Activated CD4-positive, alpha-beta T cell treated with anti-CD3 and anti-CD28 coated beads, Interleukin-2, Interleukin-6, amounts not matched to agents 100 ng/mL and 50 ng/mL, durations not matched to agents 16 hours and 8 hours (primary cell): ENCODE data around the gene DBN1.

Source experiments
- DNase-seq: peaks from one replicate; pipeline ENCODE4 v3.0.0-alpha.2; 2020

DBN1 gene

DNA sequence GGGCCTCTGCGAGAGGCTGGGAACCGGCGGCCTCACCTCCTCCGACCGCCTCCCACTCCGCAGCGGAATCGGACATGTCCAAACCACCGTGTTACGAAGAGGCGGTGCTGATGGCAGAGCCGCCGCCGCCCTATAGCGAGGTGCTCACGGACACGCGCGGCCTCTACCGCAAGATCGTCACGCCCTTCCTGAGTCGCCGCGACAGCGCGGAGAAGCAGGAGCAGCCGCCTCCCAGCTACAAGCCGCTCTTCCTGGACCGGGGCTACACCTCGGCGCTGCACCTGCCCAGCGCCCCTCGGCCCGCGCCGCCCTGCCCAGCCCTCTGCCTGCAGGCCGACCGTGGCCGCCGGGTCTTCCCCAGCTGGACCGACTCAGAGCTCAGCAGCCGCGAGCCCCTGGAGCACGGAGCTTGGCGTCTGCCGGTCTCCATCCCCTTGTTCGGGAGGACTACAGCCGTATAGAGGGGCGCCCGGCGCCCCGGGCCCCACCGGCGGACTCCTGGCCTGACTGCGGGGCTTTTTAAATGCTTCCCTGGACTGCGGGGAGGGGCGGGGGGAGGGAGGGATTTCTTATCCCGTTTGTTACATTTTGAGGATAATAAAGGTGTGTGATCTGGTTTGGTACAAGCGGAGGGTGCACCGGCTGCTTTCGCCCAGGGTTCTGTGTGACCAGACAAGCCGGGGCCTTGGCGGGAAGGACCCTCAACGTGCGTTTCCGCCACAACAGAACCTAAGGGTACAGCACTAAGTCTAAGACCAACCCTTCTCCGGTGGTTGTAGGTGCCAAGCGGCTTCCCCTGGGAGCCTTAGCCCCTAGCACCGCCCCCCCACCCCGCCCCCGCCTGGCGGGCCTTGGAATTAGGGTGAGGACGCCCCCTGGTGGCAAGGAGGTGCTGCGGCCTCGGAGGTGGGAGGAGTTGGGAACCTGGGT is 17.5 kb downstream of the DBN1 start:
- peak; percentile 97 for DNase-seq

DNA sequence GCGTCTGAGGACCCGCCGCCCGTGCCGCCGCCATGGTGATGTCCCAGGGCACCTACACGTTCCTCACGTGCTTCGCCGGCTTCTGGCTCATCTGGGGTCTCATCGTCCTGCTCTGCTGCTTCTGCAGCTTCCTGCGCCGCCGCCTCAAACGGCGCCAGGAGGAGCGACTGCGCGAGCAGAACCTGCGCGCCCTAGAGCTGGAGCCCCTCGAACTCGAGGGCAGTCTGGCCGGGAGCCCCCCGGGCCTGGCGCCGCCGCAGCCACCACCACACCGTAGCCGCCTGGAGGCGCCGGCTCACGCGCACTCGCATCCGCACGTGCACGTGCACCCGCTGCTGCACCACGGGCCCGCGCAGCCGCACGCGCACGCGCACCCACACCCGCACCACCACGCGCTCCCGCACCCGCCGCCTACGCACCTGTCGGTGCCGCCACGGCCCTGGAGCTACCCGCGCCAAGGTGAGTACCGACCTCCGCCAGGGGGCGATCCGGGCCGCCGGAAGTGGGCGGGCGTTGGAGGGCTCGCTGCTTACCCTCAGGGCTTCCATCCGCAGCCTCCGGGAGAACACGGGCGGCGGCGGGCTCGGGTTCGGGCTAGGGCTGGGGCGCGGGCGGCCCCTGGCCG is 18.3 kb downstream of the DBN1 start:
- peak; percentile 94 for DNase-seq

DNA sequence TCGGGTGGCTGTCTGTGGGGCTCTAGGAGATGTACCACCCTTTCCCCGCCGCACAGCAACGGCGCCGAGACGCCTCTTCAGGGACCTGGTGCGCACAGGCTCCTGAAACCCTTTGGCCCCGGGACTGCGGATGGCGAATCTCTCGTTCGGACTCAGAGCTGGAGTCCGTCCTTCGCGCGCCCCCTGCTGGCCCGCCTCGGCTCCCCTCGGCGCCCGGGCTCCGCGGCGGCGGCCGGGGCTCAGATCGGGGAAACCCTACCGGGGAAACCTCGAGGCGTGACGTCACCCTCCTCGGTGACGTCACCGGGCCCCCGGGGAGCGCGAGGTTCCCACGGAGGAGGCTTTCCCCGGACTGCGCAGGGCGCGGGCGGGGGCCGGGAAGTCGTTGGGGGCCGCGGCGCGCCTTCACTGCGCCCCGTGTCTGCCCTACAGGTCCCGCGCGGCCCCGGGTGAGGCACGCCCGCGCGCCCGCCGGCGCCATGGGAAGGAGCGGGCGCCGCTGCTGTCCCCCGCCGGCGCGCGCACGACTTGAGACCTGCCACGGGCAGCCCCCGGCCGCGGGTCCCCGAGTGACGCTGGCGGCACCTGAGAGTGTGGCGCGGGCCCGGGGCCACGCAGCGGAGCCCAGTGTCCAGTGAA is 18.9 kb downstream of the DBN1 start:
- DNase-seq = peak; percentile 95

DNA sequence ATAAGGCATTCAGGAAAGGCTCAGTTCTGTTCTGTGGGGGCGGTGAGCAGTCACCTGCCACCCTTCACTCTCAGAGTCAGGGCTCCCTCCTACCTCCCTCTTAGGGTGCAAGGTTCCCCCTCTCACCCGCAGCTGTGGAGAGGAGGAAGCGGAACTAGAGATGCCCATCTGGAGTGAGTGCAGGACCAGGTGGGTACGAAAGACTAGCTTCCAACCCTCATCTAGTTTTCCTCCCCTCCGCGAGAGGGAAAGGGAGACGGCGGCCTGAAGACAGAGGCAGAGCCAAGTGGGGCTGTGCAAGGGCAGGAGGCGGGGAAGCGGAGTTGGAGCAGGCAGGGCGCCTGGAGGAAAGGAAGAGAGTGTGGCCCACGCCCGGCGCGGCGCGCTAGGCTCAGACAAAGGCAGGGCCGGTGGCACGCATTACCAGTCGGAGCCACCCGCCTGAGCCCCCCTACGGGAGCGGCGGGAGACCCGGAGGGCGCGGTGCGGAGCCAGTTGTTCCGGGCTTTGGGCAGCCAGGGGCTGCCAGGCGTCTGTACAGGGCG is 19.5 kb downstream of the DBN1 start:
- no peak for DNase-seq

DNA sequence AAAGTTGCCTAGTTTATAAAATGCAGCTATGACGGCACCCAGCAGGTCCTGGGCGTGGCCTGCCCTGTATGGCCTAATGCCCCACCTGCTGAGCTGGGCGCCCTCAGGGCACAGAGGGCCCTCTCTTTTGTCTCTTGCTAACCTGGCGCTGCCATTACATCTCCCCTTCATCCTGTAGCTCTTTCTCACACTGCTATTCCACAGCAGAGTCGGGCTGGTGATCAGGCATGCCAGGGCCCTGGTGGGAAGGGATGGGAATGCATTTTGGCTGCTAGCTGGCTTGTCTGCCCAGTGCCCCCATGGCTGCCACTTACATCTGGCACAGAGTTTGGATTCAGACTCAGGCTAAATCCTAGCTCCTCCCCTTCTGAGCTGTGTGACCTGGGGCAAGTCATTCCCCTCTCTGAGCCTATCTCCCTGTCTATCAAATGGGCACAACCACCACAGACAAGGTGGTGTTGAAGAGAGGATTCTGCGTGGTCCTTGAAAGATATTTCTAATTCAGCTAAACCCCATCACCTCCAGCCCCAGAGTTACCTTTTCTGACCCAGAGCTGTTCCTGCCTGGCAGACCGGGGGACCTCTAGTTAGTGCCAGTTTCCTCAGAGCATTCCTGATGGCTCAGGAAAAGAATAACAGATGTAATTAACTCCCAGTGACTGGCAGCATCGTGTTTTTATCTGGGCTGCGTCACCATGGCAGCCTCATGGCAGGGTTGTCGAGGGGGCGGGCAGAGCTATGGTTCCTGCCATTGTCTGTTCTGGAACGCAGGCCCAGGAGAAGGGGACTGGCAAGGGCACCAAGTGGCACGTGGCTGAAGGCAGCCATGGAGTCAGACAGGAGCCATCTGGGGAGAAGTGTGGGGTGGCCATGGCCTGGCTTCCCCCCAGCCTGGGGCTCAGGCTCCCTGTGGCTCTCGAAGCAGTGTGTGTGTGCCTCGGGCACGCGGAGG is 20.5 kb downstream of the DBN1 start:
- DNase-seq = no peak

DNA sequence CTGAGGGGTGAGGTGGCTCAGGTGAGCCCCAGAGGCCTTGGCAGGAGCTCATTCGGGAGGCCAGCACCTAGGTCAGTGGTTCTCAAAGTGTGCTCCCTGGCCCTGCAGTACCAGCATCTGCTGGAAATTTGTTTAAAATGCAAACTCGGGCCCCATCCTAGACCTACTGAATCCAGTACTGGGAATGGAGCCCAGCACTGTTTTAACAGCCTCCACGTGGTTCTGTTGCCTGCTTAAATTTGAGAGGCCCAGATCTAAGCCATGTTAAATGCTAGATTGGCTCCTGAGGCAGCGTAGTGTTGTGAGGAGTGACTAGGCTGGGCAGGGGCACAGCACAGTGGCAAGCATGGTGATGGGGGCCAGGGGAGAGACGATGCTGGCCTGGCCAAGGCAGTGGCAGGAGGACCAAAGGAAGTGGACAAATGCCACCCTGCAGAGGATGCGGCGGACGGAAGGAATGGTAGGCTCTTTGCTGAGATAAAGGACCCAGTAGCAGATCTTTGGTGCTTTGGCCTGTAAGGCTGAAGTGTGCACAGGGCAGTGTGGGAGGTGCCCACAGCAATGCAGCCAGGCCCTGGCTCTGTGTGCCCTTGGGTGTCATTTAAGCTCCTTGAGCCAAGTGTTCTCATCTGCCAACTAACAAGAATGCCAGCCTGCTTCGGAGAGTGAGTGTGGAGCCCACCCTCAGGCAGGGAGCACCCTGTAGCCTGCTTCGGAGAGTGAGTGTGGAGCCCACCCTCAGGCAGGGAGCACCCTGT is 22.6 kb downstream of the DBN1 start:
- no peak for DNase-seq

DNA sequence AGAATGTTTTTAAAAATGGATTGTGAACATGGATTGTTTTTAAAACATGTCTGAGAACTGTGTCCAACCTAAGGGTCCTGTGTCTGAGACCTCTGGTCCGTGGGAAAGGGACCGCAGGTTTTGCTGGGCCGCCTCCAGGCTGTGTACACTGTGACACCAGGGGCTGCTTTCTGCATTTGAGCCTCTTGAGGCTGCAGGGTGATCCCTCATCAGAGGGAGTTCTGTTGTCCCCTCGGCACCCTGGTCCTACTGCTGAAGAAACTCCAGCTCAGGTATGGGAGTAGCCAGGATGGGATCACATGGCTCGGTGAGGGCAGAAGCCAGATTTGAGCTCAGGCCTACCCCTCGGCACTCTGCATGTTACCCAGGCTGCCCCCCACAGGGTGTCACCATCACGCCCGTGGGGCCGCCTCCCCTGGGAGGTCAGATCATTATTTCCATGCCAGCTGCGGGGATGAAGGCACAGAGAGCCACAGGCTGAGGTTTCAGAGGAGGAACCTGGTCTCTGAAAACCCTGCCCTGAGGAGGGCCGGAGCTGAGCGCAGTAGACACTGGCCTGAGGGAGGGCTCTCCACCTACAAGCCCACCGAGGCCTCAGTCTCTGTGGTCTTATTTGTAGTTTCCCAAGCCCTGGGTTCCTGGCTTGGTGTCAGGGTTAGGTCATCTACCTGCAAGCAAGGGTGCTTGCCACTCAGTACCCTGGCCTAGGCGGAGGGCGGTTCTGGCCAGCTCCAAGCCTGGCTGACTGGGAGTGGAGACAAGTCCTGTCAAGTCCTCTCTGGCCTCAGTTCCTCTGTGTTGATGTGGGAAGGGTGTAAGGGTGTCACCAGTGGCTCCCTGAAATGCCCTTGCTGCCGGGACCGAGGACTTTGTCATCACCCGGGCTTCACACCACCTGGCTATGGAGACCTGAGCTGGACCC is 24.0 kb downstream of the DBN1 start:
- DNase-seq = no peak

DNA sequence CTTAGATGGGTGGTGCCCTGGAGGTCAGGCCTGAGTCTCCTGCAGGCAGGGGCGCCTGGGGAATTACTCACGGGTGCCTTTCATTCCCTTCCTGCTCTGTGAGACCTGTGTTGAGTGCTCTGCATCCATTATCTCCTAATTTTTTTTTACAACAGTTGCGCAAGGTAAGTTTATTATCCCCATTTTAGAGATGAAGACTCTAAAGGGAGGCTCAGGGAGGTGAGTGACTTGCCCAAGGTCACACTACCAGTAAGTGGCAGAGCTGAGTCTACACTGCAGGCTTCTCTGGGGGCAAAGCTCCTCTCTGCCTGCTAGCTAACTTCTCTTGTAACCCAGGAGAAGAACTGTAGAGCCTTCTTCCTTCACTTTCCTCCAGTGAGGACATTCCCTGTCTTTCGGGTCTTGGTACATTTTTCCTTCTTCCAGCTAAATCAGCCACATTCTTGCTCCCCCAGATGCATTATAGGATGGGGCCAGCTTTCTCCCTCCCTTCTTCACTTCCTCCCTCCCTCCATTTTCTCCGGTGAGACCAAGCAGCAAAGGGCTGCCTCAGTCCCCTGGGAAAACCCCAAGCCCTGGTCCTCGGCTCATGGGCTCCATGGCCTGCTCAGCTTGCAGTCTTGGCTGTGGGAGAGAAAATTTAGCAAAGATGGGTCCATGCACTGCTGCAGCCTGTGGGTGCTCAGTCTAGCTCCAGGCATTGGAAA is 25.0 kb downstream of the DBN1 start:
- DNase-seq = no peak

DNA sequence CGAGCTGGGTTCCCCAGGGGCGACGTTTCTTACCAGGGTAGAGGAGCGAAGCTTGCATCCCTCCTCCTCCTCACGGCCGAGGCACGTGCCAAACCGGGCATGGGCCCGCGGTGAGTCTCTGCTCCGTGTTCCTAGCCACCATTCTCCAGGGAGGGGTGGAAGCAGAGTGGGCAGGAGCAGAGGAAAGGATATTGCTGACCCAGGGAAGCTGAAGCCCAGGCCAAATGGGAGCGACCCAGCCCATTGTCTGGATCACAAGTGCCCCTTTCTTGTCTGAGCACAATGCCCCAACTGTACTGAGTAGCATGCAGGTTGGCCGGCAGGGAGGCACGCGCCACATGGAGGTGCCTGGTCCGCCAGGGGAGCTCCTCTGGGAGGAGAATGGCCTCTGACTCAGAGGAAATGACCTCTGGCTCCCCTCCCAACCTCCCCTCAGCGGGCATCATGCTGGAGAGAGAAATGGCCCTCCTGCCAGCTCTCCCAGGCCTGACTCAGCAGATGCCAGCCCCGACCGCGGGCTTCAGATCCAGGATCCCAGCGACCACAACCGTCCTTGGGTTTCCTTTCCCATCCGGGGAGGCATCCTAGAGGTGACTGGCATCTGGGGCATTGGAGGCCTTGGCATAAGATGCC is 25.7 kb downstream of the DBN1 start:
- DNase-seq = peak; percentile 38

DNA sequence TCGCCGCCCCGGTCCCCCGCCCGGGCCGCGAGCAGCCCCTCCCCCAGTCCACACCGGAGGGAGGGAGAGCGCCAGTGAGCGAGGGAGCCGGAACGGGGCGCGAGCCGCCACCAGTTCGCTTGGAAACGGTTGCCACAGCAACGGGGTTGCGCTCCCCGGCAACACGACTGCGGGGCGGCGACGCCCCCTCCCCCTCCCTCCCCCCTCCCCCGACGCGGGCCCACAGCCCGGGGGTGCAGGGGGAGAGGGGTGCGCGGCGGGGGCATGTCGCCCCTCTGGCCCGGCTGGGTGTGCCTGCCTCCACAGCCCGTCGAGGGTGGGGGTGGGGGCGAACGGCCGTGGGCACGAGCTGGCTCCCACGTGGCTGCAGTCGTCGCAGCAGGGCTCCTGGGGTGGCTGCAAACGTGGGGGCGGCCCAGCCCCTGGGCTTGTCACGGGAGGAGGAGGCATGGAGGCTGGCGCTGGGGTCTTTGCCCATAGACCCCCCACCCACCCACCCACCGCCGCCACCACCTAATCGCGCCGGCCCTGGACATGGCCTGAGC is 26.3 kb downstream of the DBN1 start:
- peak; percentile 78 for DNase-seq

DNA sequence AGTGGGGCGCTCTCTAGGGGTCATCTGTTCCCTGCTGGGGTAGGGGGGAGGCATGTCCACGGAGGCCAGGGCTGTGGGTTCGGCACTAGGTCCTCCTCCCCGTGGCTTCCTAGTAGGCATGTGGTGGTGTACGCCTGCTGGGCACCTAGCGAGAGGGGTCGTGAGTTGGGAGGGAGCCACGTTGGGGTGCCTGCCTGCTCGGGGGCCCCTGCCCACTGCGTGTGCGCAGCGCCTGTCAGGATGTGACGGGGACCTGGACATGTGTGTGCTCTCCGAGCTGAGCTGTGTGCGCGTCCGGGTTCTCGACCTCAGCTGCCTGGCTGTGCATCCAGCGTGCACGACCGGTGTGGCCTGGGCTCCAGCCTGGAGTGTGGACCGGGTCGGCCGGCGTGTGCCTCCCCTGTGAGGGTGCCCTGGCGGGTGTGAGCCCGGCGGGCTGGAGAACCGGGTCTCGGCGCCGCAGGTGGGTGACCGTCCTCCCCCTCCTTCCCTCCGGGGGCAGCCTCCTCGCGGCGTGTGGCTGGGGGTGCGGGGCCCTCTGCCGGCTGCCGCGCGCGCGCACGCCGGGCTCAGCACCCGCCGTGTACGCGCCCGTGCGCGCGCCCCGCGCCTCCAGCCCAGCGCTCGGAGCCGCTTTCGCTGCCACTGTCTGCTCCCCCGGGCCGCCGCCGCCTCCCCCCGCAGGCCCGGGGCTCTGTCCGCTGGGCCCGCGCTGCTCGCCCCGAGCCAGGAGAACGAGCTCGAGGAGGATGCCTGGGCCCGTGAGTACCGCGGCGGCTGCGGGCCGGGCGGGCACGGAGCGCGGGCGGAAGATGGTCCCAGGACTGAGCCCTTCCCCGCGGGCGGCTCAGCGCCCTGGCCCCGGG is 27.0 kb downstream of the DBN1 start, which contains the start of gene PRR7:
PRR7 (plus strand) TSS at position 615 of the 866 bp plus-strand sequence. CDS start 8,254 bp downstream, outside the sequence.
- DNase-seq = peak; percentile 77

DNA sequence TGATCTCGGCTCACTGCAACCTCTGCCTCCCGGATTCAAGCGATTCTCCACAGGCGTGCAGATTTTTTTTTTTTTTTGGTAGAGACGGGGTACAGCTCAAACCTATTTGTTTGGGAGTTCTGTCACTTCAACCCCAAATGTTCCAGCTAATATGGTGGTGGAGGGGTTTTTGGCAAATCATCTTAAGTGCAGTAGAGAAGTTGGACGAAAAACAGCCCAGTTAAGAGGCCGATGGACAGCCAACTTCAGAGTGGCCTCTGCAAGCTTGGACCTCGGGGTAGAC is 27.6 kb downstream of the DBN1 start:
- DNase-seq = no peak

DNA sequence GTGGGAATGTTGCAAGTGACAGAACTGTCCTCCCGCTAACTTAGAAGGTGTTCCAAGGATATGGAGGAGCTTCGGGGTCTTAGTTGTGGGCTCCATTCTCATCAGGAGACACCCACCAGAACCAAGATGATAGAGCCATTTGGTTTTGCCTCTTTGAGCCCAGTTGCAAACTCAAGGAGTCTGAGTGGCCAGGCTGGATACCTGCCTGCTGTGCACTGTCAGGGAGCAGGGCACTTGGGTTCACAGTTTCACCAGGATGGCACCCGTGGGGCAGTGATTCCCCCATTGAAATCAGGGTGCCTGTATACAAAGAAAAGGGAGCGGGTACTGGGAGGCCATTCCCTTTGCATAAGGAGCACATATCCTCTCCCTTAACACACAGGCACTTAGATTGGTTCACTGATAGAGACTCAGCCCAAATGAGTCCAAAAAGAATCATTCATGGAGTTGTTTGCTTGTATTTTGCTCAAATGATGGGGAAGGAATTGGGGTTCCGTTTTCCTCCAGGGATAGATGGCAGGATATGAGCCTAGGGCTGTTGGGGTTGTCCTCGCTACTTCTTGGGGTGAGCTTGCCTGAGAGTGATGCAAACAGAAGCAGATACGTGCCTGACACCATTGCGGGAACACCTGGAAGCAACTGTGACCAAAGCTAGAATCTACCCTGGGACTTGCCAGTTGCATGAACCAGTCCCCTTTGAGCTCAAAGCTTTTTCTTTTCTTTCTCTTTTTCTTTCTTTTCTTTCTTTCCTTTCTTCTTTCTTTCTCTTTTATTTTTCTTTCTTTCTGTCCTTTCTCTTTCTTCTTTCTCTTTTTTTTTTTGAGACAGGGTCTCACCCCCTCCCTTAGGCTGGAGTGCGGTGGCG is 28.1 kb downstream of the DBN1 start:
- DNase-seq = peak; percentile 43

DNA sequence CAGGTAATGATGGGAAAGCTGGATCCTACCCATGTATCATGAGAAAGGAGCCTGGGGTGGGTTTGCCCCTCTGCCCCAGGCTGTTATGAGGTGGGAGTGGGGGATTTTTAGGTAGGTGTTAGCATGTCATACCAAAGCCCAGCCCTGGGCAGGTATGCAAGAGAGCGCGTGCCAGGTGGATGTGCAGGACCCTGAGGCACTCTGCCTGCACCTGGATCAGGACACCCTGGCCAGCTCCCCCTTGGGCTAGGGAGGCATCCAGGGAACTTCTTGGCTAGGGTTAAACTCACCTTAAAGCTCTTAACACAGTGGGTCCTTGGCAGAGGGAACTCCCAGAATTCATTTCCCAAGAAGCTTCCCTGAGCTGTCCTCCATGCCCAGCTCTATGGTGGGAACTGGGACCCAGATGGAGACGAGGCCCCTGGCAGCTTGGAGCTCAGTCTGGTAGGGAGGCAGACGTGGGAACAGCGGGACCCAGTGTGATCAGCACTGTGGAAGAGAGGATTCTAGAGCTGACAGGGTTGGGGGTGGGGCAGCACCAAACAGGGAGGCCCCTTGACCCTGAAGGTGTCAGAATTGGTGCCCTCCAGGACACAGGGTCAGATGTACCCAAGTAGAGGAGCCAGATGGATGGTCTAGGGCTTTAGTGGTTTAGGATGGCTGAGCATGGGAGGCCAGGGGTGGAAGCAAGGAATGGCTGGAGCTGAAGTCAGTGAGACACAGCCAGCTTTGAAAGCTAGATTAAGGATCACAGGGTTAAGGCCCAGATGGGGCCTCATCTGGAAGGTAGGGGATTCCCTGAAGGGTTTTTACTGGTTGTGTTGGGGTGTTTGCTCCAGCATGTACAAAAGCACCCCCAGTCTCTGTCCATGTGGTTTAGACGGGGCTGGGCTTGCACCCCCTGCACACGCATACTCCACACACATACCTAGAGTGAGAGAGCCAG is 29.1 kb downstream of the DBN1 start:
- no peak for DNase-seq

DNA sequence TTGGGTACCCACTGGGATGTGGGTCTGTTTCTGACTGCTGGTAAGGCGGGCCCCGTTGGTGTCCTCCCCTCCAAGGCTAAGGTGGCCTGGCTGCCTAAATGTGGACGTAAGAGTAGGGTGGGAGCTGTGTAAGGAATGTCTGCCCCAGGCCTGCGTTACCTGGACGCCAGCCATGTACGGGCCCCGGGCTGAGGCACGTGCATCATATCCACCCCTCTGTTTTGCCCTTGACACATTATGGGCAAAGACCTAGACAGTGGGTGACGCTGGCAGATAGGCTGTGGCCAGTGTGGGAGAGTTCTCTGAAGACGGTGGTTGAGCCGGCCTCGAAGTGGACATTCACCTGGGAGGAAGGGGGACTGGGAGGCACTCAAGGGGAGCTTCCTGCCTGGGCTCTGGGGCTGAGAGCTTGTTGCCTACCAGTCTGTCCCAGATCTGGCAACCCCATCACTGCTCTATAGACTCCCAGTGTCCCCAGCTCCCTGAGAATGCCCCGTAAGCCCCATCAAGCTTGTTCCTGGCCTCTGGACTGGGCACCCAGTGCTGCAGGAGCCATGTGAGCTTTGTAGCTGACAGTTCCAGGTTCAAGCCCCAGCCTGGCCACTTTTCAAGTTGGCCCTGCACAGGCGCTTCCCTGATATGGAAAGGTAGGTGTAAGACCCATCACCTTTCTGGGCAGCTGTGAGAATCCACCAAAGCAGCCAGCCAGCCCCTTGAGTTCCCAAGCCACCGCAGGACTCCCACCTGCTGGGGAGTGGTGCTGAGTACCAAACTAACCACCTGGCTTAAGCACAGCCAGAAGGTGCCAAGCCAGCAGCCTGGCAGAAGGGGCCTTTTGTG is 30.1 kb downstream of the DBN1 start:
- DNase-seq = no peak
